Measurements from ENCODE around the gene MYL7. TPM values are rescaled to one million over a fixed set of nuclear protein-coding genes. Genes with fewer than 3 reads are reported as not detected.

The MYL7 gene
- total and polyA plus RNA-seq, 2 of the 4 experiments (the other 2 are of a cell fraction), result 0.24 TPM; not detected in 1

DNA sequence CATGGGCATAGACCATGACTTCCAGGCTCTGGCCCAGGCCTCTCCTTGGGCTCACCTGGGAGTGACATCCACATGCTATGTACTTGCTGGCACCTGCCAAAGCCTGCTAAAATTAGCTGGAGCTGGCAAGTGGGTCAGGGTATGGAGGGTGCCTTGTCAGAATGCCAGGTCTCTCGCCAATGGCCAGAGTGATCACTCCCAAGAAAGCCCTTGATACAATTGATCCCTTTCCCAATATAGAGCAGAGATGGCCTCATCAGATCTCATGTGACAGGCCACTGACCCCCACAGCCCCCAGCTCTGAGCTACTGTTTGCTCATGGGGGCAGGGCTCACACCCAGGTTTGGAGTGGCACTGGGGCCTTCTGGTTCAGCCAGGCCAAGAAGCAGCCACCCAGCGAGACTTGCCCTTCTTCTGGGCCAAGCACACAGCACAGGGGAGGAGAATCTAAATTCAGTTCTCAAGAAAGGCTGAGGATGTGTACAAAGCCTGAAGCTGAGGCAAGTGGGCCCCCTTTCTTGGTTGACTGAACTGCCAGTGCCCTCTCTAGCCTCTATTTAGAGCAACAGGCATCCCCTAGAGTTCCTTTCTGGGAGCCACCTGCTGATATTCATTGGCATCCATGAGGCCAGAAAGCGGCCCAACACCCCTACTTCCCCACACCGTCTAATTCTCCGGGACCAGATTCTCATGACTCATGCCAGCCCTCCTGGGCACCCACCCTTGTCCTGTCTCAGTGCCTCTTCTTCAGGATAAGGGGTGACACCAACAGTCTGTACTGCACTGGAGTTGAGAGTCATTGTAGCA, 18.9 kb upstream of the MYL7 start:
- H2BK5ac ChIP-seq (ENCODE audit: low read depth, low read length, poor library complexity, severe bottlenecking), result no peak overlapping the region
- H3K9me3 ChIP-seq (ENCODE audit: control insufficient read depth, insufficient read depth, low read length), result no peaks in the 10 kb centered on the region
- no peak overlapping the region for H2BK15ac ChIP-seq (ENCODE audit: low read depth, low read length)
- H3K27me3 ChIP-seq (ENCODE audit: control insufficient read depth, insufficient read depth, low read length), result peaks cover 3% of the 10 kb centered on the region; the same call in 1 of the 2 replicates
- no peak for TF ChIP-seq NFE2L2 (IDR thresholded peaks at IDR 0.05; ENCODE audit: low read depth, low read length)
- H3K18ac ChIP-seq (ENCODE audit: low read depth, low read length), result no peak overlapping the region
- no peak overlapping the region for H3K4ac ChIP-seq (ENCODE audit: low read depth, low read length)
- WGBS, 2 experiments (ENCODE audit: extremely low coverage in 2 of 2, insufficient read length in 1 of 2), result no CpG with 5 or more reads among the region's 5 CpGs
- H3K27ac ChIP-seq (ENCODE audit: insufficient read depth, low read length), result no peak overlapping the region
- DNase-seq (no peak), ATAC-seq (ENCODE audit: low read depth) (no peak)
- H3K4me1 ChIP-seq (ENCODE audit: control insufficient read depth, insufficient read depth, low read length), result peaks cover 8% of the 10 kb centered on the region
- CTCF ChIA-PET, result no interaction called here
- no peak overlapping the region for H4K91ac ChIP-seq (ENCODE audit: insufficient read depth, low read depth, low read length)
- no peak overlapping the region for H3K4me3 ChIP-seq (ENCODE audit: insufficient read depth, low read depth, low read length)
- H3K56ac ChIP-seq (ENCODE audit: extremely low read depth, insufficient read depth, low read length), result no peak overlapping the region
- no peak overlapping the region for H2AK5ac ChIP-seq (ENCODE audit: low read depth, low read length)
- H3K23ac ChIP-seq (ENCODE audit: low read depth, low read length), result no peak overlapping the region
- no peak overlapping the region for H2AFZ ChIP-seq (replicated peaks; ENCODE audit: low read length, poor library complexity)
- H3K4me2 ChIP-seq (ENCODE audit: low read depth, low read length), result no peak overlapping the region
- POLR2A ChIA-PET (ENCODE audit: unreplicated experiment), result no interaction called here
- in situ Hi-C loops (cut with MboI; ENCODE audit: low sequenced_read_pairs) (no loop called here), intact Hi-C loops (cut with micrococcal nuclease) (no loop called here), dilution Hi-C loops (cut with HindIII; ENCODE audit: low sequenced_read_pairs, unreplicated experiment) (no loop called here)
- H4K8ac ChIP-seq (ENCODE audit: low read depth in 2 of 2, low read length in 2 of 2), result no peak overlapping the region
- H2AK9ac ChIP-seq (replicated peaks; ENCODE audit: low read depth, low read length, poor library complexity), result no peak overlapping the region
- H2BK20ac ChIP-seq (ENCODE audit: low read depth, low read length), result no peak overlapping the region
- H4K5ac ChIP-seq (ENCODE audit: low read depth, low read length), result no peak overlapping the region
- no peak overlapping the region for H2BK120ac ChIP-seq (ENCODE audit: low read depth, low read length)
- H3K9ac ChIP-seq (ENCODE audit: low read depth, low read length), result no peak overlapping the region
- no TSS peak for BruUV-seq (replicated peaks)
- H3K79me1 ChIP-seq (ENCODE audit: low read depth in 1 of 2, low read length in 2 of 2), result no peaks in the 10 kb centered on the region
- no peak overlapping the region for H3K14ac ChIP-seq (replicated peaks; ENCODE audit: low read depth, low read length)
- H3K9me1 ChIP-seq (ENCODE audit: insufficient read depth, low read length), result peaks cover 7% of the 10 kb centered on the region; the same call in 1 of the 2 replicates
- H3K36me3 ChIP-seq (ENCODE audit: control insufficient read depth, insufficient read depth, low read length), result no peaks in the 10 kb centered on the region
- no peaks in the 10 kb centered on the region for H4K20me1 ChIP-seq (ENCODE audit: insufficient read depth, low read length)
